Left hindlimb (tissue), 1 donor: ENCODE measurements around the gene ADAM8.
A peak's percentile ranks its signal among the peaks of the same experiment; 100 is the strongest.
"Not testable (repeated sequence)": the region's sequence is repeated elsewhere in the genome, so short reads cannot be mapped to it uniquely, and the experiment has no call there.

Experiments used
- DNase-seq: peaks from one replicate; pipeline ENCODE4 v3.0.0-alpha.2; 2018

Gene ADAM8

DNA sequence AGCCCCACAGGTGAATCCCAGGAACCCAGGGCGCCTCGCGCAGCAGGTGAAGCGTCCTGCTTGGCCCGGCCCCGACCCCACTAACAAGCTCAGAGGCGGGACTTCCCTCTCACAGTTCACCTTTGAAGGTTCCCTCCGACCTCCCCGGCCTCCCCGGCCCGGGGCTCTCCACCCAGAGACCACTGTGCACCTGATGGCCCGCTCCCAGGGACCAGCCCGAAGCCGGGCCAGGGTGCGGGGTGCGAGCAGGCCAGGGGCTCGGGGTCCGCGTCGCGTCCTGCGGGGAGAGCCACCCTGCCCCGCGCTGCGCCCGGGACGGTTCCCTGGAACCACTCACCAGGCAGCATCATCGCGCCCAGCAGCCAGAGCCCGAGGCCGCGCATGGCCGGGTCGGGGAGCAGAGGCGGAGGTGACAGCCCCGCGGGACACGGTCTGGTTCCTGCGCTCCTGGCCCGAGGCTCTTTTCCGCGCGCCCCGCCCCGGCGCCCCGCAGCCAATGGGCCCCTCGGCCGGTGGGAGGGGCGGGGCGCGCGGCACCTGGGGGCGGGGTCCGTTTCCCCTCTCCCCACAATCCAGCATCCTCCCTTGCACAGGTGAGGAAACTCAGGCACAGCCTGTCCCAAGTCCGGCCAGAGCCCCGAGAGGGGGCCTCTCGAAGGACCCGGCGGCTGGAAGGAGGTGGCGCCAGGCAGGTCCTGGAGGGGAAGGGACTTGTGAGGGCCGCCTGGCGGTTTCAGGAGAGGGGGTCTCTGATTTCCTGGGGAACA is at the start of gene ADAM8:
ADAM8 (minus strand) TSS at position 434 of the 767 bp plus-strand sequence; CDS start at position 383, 51 bp downstream.
- DNase-seq, result no peak

DNA sequence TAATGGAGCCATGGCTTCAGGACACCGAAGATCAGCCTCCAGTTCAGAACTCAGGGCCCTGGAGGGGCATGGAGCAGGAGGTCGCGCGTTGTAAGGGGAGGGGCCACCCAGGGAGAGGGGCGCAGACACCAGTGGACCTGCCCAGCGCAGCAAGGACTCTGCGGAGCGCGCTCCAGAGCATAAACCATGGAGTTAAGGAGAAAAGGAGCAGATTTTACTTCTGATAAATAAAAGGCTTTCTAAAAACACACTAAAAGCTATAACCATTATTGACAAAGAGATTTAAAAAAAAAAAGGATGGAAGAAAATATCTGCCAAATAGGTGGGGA is 49.5 kb upstream of the ADAM8 start:
- no peak for DNase-seq

DNA sequence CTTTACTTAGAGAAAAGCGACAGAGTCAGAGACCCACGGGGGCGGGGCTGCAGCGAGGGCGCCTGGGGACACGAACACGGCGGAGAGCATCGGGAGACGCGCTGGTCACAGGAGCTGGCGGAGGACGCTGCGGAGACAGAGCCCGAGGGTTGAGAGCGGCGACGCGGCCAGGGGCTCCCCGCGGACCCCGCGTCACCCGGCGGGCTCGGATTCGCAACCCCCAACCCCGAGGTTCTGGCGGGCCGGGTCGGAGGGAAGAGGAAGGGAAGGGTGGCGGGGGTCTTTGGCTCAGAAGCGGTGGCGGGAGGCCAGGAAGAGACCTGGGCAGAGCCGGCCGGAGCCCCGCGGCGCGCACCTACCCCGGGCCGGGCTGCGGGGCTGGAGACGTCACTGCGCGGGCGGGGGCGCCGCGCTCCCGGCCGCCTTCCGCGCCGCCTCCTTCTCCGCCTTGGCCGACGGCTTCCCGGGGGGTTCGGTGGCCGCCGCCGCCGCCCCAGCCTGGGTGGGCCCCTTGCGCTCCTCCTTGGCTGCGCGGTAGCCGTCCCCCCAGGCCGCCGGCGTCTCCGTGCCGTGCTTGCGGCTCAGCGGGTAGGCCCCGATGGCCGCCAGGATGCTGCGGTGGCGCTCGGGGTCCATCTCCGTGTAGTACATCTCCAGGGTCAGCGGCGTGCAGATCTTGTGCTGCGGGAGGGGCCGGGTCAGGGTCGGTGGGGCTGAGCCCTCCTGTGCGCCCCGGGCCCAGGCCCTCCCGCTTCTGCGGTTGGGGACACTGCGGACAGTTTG is 49.0 kb upstream of the ADAM8 start:
- DNase-seq, result no peak

DNA sequence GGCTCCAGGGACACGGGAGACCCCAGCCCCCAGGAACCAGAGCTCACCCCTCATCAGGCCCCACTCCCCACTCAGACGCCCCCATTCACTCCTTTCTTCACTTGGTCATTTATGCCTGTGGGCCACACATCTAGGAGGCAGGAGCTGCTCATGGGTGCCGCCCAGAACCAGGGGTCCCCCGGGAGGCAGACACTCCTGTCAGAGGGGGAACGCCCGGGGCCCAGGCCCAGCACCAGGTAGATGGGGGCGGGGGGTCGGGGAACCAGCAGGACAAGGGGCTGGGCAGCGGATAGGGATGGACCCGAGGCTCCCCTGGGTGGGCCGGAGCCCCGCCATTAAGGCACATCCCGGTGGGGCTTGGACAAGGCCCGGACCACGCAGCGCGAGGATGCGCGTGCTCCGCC is 48.2 kb upstream of the ADAM8 start:
- DNase-seq, result no peak

DNA sequence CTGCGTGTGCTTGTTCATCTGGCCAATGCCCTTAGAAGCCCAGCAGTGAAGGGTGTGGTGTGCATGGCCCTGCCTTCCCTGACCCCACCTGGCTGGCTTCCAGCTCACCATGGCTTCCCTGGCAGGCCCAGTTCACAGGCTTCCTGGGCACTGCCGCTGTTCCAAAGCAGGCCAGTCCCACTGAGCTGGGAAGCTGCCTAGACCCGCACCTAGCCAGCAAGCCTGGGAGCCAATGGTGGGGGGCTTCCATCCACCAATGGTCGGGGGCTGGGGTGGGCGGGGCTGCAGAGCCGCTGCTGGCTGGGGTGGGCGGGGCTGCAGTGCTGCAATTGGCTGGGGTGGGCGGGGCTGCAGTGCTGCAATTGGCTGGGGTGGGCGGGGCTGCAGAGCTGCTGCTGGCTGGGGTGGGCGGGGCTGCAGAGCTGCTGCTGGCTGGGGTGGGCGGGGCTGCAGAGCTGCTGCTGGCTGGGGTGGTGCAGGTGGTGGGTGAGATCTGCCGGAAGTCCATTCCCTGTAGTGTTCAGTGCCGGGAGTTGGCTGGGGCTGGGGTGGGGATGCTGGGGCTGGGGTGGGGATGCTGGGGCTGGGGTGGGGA is 47.6 kb upstream of the ADAM8 start:
- DNase-seq, result no peak

DNA sequence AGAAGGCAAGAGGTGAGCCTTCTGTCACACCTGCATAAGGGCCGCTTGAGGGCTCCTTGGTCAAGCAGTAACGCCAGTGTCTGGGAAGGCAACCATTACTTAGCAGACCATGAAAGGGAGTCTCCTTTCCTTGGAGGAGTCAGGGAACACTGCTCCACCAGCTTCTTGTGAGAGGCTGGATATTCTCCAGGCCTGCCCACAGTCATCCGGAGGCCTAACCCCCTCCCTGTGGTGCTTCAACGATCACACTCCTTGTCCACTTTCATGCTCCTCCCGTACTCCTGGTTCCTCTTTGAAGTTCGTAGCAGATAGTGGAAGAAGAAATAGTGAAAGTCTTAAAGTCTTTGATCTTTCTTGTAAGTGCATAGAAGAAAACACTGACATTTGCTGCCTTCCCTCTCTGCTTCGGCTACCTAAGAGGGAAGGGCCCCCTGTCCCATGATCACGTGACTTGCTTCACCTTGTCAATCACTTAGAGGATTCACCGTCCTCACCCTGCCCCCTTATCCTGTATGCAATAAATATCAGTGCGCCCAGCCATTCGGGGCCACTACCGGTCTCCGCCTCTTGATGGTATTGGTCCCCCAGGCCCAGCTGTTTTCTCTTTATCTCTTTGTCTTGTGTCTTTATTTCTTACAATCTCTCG is 45.5 kb upstream of the ADAM8 start:
- DNase-seq, result not testable (repeated sequence)

DNA sequence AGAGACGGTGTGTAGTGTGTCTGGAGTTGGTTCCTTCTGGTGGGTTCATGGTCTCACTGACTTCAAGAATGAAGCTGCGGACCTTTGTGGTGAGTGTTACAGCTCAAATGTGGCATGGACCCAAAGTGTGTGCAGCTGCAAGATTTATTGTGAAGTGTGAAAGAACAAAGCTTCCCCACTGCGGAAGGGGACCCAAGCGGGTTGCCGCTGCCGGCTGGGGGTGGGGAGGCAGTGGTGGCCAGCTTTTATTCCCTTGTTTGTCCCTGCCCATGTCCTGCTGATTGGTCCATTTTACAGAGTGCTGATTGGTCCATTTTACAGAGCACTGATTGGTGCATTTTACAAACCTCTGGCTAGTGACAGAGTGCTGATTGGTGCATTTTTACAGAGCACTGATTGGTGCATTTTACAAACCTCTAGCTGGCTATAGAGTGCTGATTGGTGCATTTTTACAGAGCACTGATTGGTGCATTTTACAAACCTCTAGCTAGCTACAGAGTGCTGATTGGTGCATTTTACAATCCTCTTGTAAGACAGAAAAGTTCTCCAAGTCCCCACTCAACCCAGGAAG is 44.3 kb upstream of the ADAM8 start:
- not testable (repeated sequence) for DNase-seq

DNA sequence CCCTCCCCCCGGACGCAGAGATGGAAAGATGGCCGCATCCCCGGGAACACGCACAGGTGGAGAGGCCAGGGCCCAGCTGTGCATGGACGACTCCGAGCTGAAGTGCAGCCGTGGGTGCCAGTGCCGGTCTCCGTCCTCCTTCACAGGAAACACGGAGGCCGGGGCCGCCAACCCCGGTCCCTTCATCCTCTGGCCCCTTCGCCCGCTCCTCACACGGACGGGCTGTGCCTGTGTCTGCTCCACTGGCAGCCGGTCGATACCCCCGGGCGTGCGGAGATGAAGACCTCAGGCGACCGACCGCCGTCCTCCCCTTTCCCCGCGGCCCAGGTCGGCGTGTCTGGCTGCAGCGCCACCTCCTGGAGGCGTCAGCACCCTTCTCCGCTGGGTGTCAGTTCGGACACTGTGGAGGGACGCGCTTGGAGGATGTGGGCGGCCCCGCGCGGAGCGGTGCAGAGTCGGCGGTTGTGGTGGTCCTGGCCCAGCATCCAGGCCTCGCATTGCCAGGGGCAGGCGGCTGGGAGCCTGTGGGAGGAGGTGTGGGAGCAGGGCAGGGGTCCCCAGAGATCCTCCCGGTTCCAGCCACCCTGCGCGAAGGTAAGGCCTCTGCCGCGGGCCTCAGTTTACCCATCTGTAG is 41.9 kb upstream of the ADAM8 start:
- no peak for DNase-seq

DNA sequence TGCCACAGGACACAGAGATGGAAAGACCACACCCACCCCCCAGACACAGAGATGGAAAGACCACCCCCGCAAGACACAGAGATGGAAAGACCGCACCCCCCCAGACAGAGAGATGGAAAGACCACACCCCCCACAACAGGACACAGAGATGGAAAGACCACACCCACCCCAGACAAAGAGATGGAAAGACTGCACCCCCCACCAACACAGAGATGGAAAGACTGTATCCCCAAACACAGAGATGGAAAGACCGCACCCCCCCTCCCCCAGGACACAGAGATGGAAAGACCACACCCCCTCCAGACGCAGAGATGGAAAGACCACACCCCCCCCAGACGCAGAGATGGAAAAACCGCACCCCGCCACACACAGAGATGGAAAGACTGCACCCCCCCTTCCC is 40.1 kb upstream of the ADAM8 start:
- no peak for DNase-seq

DNA sequence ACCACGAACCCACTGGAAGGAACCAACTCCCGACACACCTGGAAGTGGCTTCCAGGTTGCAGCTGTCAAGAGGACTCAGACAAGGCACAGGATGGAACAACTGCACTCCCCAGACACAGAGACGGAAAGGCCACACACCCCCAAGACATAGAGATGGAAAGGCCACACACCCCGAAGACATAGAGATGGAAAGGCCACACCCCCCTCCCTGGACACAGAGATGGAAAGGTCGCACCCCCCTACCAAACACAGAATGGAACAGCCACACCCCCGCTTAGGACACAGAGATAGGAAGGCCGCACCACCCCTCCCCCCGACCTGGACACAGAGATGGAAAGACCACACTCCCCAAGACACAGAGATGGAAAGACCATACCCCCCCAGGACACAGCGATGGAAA is 39.6 kb upstream of the ADAM8 start:
- no peak for DNase-seq

DNA sequence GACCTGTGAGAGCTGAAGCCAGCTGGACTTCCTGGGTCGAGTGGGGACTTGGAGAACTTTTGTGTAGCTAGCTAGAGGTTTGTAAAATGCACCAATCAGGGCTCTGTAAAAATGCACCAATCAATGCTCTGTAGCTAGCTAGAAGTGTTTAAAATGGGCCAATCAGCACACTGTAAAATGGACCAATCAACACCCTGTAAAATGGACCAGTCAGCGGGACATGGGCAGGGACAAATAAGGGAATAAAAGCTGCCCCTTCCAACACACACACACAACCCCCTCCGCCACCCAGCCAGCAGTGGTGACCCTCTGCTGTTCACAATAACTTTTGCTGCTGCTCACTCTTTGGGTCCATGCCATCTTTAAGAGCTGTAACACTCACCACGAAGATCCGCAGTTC is 39.2 kb upstream of the ADAM8 start:
- DNase-seq, result no peak

DNA sequence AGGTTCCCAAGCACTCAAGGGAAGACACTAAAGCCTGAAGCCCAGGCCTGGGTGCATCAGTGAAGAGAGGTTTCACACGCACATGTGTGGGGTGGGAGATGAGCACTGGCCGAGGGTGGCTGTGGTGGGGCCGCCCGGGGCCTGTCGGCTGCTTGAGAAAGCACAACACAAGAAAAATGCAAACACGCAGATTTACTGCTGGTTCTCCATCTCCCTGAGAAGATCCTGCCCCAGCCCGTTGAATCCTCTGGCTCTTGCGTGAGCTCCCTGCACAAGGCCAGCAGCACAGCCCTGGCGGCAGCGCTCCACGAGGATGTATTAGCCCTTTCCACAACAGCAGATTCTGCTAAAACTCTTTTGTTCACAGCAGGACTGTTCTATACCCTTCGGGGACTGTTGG is 38.2 kb upstream of the ADAM8 start:
- no peak for DNase-seq

DNA sequence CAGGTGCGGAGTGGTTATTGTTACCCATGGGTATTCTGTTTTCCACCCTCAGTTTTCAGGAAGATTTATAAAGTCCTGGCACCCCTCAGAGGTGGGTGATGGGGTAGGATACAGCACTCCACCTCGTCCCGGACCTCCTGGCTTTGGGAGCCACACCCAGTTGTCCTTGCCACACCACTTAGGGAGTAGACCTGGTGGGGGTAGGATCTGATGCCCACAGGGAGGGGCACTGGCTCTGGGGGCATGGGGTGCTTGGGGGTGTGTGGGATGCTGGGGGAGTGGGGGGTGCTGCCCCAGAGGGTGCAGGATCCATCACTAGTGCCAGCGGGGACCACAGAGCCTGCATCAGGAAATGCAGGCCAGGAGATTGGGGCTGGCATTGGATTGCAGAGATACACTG is 36.5 kb upstream of the ADAM8 start:
- DNase-seq, result no peak

DNA sequence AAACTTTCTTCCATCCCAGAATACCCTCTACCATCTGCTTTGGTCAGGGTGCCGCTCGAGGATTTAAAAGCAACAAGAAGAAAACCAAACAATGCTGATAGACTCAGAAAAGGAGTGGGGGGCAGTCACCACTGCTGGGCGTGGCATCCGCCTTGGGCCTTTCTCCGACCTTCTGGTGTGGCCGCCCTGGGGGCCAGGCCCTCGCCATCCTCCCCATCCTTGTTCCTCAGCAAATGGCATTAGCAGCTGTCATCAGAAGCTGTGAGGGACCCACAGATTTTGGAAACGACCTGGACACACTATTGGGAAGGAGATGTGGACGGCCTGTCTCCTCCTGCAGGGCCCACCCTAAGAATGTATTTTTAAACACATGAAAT is 36.1 kb upstream of the ADAM8 start:
- DNase-seq, result no peak

DNA sequence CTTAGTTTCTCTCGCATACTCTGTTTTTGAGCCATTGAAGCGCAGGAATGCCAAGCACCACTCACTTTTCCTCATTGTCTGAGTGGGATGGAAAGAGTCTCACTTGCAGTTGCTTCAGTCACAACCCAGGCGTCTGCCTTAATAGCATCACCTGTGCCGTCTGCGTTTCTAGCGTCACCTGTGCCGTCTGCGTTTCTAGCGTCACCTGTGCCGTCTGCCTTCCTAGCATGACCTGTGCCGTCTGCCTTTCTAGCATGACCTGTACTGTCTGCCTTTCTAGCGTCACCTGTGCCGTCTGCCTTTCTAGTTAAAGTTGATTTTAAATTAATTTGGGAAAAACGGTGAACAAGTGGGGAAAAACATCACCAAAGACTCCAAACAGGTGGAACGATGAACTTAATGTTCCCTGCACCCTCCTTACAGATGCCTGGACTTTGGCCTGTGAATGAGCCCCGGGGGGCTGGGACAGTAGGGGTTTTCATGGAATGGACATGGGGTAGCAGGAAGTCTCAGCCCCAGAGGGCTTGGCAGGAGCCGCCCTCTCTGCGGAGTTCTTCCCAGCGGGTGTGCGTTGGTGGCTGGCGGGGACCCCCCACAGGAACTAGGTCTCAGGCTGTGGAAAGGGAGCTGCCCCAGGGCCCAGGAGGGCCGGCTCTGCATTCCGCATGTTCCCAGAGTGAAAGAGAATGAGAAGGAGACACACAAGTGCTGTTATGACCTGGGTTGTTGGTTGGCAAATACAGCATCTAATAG is 35.5 kb upstream of the ADAM8 start:
- no peak for DNase-seq

DNA sequence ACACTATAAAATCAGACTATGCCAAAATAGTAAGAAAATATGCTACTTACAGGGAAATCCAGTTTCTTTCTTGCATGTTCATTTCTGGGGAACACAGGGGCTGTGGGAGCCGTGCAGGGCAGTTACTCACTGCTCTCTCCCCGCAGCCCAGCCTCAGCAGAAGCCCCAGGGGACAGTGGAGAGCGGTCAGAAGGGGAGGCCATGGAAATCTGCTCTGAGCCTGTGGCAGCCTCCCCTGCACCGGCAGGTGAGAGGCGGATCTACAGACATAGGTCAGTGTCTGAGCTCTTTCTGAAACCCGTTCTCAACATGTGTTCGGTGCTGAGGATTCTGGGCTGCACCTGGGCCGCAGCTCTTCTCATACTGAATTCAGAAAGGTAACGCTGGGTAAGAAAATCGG is 34.9 kb upstream of the ADAM8 start:
- no peak for DNase-seq

DNA sequence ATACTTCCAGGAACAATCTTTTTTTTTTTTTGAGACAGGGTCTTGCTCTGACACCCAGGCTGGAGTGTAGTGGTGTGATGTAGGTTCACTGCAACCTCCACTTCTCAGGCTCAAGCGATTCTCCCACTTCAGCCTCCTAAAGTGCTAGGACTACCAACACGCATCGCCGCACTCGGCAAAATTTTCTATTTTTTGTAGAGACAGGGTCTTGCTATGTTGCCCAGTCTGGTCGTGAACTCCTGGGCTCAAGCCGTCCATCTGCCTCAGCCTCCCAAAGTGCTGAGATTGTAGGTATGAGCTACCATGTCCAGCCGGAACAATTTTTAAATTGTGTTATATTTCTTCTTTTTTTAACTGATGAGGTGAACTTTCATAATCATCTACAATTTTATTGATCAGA is 34.1 kb upstream of the ADAM8 start:
- no peak for DNase-seq

DNA sequence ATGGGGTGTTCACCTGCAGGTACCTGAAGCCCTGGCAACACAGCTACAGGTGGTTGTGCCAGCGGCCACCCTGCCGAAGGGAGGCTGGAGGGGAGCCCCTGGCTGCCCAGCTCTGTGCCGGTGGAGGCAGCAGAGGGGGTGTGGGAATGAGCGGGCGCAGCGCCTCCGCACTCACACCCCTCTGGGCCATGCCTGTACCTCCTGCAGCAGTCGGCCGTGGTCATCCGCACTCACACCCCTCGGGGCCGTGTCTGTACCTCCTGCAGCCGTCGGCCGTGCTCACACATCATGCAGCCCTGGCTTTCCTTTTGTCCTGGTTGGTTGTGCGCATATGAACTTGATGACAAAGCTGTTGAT is 33.7 kb upstream of the ADAM8 start:
- no peak for DNase-seq

DNA sequence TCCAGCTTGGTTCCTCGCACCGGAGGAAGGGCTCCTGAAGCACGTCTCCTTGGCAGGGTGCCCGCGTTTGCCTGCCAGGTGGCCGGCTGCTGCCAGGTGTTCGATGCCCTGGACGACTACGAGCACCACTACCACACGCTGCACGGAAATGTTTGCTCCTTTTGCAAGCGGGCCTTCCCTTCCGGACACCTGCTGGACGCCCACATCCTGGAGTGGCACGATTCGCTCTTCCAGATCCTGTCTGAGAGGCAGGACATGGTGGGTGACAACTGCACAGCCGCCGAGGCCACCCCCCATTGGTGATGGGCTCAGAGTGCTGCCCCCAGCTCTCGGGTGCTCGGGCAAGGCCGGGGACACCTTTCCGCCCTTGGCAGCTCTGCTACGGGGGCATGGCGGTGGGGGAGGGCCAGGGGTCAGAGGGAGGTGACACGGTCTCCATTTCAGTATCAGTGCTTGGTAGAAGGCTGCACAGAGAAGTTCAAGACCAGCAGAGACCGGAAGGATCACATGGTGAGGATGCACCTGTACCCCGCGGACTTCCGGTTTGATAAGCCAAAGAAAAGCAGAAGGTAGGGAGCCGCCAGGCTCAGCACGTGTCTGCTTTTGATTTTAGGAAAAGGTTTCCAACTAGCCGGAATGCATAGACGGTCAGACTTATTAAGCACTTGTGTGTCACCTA is 33.2 kb upstream of the ADAM8 start:
- no peak for DNase-seq

DNA sequence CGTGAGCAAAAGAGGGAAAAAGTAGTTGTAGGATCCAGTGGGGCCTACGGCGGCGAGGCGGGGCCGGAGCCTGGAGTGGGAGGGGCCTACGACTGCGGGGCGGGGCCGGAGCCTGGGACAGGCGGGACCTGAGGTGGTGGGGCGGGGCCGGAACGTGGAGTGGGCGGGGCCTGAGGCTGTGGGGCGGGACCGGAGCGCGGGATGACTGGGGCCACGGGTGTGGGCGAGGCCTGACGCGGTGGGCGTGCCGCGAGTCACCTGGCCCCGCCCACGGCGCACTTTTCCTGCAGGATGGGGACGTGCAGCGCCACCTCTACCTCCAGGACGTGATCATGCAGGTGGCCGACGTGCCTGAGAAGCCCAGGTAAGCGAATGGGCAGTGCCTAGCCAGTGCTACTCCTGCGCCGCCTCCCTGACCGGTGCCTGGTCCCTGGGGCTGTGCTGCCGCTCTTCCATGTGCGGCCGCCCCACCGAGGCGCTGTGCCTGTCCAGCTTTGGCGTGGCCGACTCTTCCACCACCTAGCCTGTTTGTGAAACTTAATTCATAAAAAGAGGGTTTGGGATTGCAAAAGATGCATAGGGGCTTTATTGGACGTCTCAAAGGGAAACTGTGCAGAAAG is 32.5 kb upstream of the ADAM8 start:
- peak; percentile 93 for DNase-seq
